ENCODE results near the gene PITX3.

DNA sequence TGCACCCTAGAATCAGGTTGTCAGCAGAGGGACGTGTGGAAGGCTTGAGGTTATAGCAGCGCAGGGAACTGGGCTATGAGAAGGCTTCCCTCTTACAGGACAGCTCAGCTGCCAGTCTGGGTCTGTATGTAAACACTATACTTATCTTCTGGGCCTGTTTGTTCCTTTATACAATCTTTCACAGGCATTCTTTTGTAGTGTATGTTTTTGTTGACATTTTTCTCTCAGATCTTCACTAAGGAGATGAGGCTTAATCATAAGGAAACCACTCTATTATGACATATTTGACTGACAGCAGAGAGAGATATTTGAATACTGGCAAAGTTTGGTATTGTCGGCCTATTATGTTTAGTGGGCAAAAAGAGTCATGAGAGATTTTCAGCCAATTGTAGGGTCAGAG is 4.9 kb upstream of the PITX3 start:
- TF ChIP-seq POLR2A (IDR thresholded peaks at IDR 0.05; ENCODE audit: low read depth, low read length), result no peak
- TF ChIP-seq POLR2AphosphoS5 (IDR thresholded peaks at IDR 0.05; ENCODE audit: low read depth, low read length), result no peak
